ENCODE results near the gene PHPT1.
"Not testable (repeated sequence)": the region's sequence is repeated elsewhere in the genome, so short reads cannot be mapped to it uniquely, and the experiment has no call there.

PHPT1 gene

DNA sequence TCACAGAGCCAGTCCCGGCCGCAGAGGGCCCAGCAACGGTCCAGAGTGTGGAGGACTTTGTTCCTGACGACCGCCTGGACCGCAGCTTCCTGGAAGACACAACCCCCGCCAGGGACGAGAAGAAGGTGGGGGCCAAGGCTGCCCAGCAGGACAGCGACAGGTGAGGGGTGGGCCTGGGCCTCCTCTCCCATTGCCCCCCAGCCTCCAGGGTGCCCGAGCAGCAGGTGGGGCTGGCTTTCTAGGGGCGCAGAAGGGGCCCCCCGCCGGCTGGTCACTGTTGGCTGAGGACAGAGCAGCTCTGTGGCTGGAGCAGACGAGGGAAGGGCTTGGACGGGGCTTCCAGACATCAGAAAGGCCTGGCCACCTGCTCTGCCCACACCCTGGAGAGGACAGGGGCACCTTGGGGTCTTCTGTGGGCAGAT is 11.3 kb upstream of the PHPT1 start:
- DNase-seq: not testable (repeated sequence)

DNA sequence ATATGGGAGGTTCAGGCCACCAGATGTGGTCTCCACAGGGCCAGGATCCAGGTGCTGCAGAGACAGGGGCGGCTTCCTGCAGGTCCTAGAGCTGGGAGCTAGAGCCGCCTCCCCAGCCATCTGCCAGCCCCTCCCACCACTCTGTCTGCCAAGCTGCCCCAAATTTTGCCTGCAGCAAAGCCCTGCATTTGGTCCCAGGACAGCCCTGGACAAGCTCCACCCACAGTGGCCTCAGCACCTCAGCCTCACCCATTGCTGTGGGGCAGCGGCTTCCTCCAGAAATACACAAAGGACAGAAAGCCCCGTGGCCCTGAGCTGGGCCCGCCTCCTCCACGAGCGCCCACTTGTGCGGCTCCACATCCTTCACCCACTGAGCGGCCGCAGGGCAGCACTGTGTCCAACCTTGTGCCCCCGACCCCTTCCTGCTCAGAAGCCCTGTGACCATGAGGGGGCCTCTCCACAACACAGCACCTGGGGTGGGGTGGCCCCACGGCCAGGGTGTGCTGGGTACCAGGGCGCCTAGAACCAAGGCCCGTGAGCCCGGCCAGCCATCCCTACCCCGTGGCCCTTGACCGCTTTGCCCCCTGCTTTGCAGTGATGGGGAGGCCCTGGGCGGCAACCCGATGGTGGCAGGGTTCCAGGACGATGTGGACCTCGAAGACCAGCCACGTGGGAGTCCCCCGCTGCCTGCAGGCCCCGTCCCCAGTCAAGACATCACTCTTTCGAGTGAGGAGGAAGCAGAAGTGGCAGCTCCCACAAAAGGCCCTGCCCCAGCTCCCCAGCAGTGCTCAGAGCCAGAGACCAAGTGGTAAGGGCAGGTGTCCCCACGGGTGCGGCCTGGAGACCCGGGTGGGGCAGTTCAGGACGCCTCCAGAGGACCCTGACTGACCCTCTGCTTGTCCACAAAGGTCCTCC is 10.6 kb upstream of the PHPT1 start:
- no peak for DNase-seq

DNA sequence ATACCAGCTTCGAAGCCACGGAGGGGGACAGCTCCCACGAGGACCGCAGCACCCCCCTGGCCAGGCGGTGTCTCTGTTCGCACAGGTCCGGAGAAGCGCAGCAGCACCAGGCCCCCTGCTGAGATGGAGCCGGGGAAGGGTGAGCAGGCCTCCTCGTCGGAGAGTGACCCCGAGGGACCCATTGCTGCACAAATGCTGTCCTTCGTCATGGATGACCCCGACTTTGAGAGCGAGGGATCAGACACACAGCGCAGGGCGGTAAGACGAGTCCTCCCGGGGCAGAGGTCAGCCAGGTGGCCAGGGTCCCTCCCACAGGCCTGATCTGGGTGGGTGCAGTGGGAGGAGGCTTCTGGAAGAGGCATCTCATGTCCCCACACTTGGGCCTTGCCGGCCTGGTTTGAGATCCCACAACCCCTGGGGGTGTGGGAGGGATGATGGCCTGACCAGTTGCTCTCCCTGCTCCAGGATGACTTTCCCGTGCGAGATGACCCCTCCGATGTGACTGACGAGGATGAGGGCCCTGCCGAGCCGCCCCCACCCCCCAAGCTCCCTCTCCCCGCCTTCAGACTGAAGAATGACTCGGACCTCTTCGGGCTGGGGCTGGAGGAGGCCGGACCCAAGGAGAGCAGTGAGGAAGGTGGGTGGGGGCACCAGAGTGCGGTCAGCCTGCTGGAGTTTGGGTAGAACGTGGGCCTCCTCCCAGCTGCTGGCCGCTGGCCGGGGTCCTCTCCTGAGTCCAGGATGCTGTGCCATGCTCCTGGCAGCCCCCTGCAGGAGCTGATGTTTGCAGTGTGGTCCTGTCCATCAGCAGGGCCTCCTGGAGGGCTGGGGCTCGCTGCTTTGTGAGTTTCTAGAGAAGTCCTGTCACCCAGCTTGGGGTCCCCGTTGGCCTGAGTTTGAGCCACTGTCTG is 9.7 kb upstream of the PHPT1 start:
- no peak for DNase-seq

DNA sequence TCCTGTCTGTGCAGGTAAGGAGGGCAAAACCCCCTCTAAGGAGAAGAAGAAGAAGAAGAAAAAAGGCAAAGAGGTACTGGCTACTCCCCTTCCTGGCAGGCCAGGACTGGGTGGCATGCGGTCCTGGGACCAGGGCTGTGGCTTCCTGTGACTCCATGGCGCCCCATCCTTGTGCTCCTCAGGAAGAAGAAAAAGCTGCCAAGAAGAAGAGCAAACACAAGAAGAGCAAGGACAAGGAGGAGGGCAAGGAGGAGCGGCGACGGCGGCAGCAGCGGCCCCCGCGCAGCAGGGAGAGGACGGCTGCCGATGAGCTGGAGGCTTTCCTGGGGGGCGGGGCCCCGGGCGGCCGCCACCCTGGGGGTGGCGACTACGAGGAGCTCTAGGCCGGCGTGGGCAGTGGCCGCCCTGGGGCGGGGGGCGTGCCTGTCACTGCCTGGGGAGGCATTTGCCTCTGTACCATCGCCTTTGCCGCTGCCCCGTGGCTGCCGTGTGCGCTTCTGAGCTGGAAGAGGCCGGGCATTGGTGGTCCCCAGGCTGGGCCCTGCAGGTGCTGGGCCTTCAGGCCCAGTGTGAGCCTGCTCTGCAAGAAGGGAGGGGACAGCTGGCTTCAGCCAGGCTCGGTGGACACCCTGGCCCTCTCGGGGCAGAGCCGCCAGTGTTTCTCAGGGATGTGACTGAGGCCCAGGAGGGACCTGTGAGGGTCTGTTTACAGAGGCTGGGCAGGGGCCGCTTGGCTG is 8.9 kb upstream of the PHPT1 start:
- DNase-seq: no peak

DNA sequence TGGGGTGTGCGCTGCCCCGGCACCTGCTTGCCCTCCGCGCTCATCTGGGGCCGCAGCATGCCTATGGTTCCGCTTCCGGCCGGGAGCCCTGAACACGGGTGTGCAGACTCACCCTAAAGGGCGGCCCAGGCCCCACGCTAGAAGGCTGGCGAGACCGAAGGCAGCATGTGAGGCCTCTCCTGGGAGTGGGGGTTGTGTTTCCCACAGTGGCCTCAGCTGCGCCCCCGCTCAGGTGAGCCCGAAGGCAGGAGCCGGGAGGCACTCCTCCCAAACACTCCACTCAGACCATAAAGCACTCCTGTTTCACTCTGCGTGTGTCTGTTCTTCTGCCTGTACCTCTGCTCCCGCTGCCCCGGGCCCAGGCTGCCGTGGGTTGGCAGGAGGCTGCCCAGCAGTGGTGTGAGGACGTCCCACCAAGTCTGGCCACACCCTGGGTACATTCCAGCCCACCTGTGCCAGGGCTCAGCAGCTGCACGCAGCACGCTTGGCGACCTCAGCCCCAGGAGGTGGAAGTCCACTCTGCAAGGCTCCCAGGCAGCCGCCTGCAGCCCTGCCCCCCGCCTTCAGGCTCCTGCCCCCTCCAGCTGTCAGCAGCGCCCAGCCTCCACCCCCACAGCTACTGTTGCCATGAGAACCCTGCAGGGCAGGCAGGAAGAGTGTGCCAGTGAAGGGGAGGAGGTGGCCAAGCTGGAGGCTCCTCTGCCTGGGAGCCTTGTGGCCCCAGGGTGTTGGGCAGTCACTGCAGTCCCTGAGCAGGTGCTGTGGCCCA is 8.1 kb upstream of the PHPT1 start:
- DNase-seq: peak; percentile 94

DNA sequence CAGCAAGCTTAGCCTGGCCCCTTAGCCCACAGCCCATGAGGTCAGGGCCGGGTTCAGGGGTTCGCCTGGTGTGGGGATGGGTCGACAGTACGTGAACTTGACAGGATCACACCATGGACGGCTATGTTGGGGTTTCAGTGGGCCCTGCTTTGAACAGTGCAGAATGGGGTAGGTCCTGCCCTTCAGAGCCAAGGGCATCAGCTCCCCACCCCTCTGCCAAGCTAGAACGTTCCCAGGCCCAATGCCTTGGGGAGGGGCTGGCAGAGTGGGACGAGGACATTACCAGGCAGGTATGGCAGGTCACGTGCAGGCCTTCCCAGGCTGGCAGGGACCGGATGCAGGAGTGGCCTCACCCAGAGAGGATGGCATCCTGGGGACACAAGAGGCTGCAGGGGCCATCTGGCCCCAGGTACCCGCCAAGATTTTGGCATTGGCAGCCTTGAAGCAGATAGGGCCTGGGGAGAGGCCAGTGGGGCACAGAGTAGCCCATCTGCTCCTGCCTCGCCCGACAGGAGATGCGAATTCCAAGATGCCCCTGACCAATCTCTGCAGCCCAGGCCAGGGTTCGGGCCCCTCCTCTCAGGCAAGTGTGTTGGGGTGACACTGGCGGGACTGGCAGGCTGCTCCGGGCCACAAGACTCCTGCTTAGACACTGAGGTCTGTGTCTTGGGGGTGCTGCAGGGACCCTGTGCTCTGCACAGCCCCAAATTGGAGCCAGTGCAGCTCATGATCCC is 7.4 kb upstream of the PHPT1 start:
- peak; percentile 21 for DNase-seq

DNA sequence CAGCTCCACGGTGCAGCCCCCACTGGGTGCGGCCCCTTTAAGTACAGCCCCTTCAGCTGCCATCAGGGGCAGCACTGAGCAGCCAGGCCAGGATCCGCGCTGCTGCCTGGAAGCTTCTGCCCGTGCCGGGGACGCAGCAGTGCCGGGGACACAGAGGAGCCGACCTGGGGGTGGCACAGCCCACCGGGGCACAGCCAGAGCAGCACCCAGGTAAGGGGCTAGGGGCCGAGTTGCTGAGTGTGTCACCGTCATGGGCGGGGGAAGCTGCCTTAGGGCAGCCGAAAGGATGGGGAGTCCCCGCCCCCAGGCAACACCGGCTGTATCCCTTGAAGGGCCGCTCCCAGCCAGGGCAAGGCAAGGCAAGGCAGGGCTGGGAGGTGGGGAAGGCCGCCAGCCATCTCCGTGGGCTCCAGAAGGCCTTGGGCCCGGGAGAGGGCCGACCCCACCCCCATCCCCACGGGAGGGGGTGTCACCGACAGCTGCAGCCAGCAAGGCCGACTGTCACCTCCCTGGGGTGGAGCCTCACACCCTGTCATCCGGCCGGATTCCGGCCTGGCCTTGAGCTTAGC is 6.7 kb upstream of the PHPT1 start, which contains the start of gene AJM1:
Gene AJM1 (plus strand): TSS at position 99 of the 569 bp plus-strand sequence. CDS start 1,937 bp downstream, outside the sequence.
- DNase-seq: peak; percentile 66

DNA sequence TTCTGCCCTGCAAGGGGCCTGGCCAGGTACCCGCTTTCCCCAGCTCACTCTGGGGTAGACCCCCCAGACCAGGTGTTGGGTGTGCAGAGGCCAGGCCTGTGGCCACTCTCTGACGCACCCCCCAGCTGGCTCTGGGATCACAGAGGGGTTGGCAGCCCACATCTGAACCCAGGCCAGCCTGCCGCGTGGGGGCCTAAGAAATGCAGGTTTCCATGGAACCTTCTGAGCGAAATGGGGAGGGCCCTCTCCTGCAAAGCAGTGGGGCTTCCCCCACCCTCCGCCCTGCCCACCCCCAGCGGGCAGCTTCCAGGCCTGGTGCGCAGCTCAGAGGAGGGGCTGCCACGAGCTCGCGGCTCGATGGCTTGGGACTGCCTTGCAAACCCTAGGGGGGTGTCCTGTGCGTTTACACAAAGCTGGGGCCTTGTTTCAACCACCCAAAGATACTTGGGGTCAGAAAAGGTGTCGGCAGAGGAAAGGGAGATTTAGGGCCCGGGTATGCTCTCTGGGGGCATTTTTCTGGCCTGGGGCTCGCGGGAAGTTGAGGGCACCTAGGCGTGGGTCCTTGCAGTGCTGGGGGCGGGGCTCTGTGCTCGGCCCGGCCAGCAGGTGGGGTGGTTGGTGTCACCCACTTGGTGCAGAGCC is 5.9 kb upstream of the PHPT1 start:
- not testable (repeated sequence) for DNase-seq

DNA sequence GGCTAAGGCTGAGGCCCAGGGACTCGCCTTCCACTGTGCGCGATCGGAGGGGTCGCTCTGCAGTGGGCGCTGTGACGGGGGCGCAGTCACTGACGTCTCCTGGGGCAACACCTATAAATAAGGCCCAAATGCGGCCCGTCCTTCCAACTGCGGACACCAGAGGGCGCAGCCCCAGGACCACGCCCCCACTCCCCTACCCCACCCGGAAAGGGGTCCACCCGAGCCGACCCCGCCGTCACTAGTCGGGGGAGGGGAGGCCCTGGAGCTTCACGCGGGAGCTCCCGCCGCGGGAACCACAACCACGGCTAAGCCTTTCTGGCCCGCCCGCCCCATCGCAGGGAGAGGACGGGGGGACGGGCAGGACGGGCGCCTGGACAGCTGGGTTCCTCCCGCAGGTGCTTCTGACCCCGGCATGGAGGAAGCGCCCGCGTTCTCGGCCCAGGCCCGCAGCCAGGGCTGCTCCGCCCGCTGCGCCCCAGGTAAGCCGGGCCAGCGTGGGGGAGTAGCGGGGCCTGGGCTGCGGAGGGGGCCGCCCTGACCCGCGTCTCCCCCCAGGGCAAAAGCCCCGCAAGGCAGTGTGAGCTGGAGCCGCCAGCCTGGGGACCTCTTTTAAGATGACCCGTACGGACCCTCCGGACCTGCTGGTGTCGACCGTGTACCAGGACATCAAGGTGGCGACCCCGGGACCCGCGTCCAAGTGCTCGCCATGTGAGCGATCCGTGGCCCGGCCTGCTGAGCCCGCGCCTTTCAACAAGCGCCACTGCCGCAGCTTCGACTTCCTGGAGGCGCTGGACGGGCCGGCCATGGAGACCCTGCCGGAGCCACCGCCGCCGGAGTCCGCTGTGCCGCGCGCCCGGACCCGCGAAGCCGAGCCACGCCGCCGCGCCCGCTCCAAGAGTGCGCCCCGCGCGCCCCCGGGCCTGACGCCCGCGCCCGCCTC is 5.1 kb upstream of the PHPT1 start:
- not testable (repeated sequence) for DNase-seq

DNA sequence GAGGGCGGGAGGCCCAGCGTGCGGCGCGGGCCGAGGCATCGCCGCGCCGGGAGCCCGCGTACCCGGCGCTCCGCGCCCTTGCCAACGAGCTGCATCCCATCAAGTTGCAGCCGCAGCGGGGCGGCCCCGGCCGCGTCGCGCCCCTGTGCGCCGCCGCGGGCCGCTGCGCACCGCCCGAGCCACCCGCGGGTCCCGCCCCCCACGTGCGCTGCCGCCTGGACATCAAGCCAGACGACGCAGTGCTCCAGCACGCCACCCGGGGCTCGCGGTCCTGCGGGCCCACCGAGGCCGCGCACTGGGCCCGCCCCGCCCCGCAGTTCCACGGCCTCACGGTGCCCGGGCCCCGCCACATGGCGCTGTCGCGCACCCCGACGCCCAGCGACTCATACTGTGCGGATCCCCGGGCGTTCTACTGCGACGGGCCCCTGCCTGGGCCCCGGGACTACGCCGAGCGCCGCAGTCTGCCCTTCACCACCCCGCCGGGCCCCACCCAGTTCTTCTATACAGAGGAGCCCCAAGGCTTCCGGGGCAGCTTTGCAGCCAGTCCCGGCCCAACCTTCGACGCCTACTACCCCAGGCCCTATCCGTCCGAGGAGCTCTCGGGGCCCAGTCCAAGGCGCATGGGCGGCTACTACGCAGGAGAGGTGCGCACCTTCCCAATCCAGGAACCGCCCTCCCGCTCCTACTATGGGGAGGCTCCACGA is 4.3 kb upstream of the PHPT1 start:
- no peak for DNase-seq

DNA sequence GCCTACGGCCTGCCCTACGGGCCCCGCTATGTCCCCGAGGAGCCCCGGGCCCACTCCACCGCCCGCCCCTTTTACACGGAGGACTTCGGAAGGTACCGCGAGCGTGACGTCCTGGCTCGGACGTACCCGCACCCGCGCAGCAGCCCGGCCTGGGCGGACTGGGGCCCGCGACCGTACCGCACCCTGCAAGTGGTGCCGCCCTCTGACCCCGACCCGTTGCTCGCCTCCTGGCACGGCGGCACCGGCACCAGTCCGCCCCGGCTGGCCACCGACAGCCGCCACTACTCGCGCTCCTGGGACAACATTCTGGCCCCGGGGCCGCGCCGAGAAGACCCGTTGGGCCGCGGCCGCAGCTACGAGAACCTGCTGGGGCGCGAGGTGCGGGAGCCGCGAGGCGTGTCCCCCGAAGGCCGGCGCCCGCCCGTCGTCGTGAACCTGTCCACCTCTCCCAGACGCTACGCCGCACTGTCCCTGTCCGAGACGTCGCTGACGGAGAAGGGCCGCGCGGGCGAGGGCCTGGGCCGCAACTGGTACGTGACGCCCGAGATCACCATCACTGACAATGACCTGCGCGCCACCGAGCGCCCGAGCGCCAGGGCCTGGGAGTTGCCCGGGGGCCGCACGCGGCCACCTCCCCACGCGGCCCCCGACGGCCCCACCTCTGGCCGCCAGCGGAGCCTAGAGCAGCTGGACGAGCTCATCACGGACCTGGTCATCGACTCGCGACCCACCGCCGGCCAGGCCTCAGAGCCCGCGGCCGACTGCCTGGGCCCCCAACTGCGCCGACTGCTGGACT is 3.5 kb upstream of the PHPT1 start:
- DNase-seq: no peak

DNA sequence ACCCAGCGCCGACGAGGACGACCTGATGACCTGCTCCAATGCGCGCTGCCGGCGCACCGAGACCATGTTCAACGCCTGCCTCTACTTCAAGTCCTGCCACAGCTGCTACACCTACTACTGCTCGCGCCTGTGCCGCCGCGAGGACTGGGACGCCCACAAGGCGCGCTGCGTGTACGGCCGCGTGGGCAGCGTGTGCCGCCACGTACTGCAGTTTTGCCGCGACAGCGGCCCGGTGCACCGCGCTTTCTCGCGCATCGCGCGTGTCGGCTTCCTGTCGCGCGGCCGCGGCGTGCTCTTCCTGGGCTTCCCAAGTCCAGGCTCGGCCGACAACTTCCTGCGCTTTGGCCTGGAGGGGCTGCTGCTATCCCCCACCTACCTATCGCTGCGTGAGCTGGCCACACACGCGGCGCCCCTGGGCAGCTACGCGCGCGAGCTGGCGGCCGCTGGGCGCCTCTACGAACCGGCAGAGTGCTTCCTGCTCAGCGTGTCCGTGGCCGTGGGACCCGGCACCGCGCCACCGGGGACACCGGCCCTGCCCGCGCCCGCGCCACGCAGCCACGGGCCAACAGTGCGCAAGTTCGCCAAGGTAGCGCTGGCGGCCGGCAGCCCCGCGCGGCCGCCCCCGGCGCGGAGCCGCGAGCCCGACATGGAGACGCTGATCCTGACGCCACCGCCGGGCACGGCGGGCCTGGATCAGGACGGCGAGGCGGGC is 2.7 kb upstream of the PHPT1 start:
- no peak for DNase-seq

DNA sequence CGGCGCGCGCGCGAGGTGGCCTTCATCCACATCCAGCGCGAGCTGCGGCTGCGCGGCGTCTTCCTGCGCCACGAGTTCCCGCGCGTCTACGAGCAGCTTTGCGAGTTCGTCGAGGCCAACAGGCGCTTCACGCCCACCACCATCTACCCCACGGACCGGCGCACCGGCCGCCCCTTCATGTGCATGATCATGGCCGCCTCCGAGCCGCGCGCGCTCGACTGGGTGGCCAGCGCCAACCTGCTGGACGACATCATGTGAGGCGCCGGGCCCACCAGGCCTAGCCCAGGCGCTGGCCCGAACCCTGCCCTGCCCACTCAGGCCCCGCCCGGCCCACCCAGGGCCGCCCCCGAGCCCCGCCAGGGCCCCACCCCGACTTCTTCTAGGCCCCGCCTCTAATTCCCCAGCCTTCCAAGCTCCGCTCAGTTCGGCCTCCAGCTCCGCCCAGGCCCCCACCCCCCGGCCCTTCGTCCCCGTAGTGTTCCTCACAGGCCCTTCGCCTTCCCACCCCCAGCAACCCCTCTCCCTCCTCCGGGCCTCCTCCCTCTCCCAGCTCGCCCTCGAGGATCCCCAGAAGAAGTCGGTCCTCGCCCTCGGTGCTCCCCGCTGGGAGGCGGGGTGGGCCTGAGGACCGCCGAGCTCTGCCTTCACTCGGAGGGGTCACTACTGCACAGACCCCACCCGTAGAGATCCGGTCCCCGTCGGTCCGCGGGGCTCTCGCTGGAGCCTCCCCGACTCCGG is 2.0 kb upstream of the PHPT1 start:
- no peak for DNase-seq

DNA sequence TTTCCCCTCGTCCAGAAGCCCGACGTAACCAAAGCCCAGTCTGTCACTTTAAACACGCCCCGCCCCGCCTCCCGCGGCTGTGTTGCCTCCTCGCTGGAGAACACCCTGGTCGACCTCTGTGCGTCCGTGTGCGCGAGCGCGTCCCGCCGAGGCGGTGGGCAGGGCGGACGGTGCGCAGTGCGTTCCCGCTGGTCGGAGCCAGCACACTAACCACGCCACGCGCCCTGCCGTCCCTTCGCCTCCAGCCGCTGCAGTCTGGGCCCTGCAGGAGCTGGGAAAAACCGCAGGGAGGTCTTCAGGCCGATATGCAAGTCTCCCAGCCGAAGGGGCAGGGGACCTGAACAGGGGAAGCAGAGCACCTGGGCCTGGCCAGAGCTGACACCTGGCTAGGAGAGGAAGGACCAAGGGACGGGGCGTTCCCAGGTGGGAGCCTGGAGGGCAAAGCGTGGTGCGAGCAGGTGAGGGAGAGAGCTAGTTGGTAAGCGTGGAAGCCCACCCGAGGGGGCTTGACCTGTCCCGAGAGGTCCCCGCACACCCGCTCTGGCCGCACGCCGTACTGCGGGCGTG is 1.3 kb upstream of the PHPT1 start:
- DNase-seq: peak; percentile 71

DNA sequence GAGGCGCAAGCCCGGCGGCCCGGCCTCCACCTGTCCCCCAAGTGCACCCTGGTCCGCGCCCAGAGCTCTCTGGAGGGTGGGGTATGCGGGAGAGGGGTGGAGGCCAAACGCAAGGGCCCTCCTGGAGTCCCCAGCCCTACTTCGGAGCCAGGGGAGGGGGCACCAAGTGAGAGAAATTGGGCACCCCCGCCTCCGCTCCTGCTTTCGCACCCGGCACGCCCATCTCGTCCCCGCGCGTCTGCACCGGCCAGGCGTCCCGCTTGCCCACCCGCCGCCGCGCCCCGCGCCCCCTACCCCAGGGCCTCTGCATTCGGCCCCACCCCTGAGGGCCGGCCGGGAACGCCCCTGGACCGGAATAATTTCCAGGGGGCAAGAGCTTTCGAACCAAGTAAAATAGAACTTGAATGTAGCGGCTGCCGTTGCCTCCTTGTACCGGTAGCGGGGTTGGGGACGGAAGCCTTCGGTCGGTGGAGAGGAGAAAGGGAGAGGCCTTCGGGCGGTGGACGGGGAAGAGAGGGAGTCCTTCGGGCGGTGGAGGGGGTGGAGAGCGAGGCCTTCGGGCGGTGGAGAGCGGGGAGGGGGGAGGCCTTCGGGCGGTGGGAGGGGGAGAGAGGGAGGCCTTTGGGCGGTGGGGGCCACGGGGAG is 694 bp upstream of the PHPT1 start:
- DNase-seq: peak; percentile 72
